Measurements from ENCODE around the gene AMT.

- TF ChIP-seq CTCF (IDR thresholded peaks at IDR 0.05) (no peak), POLR2A (IDR thresholded peaks at IDR 0.05) (no peak)
These were observed 5.4 kb downstream of the AMT start for GRCh38 chr3:49416867-49417266.

Data from thyroid gland (tissue), 4 donors.